ENCODE results near the gene CTNNA1.

- TF ChIP-seq ZNF274 (IDR thresholded peaks at IDR 0.05; ENCODE audit: low read length), result no peak
- no peak for TF ChIP-seq ZNF274 (tag by site-specific recombination; IDR thresholded peaks at IDR 0.05; ENCODE audit: borderline replicate concordance)
- TF ChIP-seq GLIS1 (tag by site-specific recombination; IDR thresholded peaks at IDR 0.05), result no peak
- TF ChIP-seq RBAK (tag by site-specific recombination; IDR thresholded peaks at IDR 0.05), result no peak
- TF ChIP-seq ZBTB1 (tag by site-specific recombination; IDR thresholded peaks at IDR 0.05), result no peak
- no peak for TF ChIP-seq ZNF302 (tag by site-specific recombination; IDR thresholded peaks at IDR 0.05; ENCODE audit: low read depth)
- TF ChIP-seq ZNF202 (tag by site-specific recombination; IDR thresholded peaks at IDR 0.05; ENCODE audit: borderline replicate concordance), result no peak
- TF ChIP-seq CTCF (tag by site-specific recombination; IDR thresholded peaks at IDR 0.05), result no peak
These were observed 38.5 kb upstream of the CTNNA1 start for GRCh38 chr5:138714694-138715093.

All from HEK293 (cell line).